K562 (cell line): Measurements from ENCODE around the gene SNX19. TPM values are rescaled to one million over a fixed set of nuclear protein-coding genes. Genes with fewer than 3 reads are reported as not detected.

Experiments
- ATAC-seq: fragments of 200-7000 bp; cut with Tn5 transposase; 3 replicates; pipeline ENCODE4 v1.9.1; 2020; ENCODE audit warnings: moderate library complexity
- BruUV-seq: library from RNA; stranded (reverse); fragments of 400-500 nt; replicated peaks from 2 replicates; lab custom pipeline; 2021; lab: Mats Ljungman, UMichigan
- CTCF ChIA-PET: fragments of 300-600 bp; formaldehyde crosslinking; extraction: SDS; loops from one replicate; lab custom pipeline; 2021; ENCODE audit warnings: low intra/inter-chr PET ratio; lab: Yijun Ruan, JAX
- POLR2A ChIA-PET: fragments of 300-600, 350-650 bp; sonication (Branson Sonifier 250); formaldehyde crosslinking; extraction: SDS; loops from one replicate; lab custom pipeline; 2021; ENCODE audit warnings: antibody characterized with exemption, inconsistent platforms; lab: Yijun Ruan, JAX
- DNase-seq, 4 experiments: peaks; one replicate each; pipeline versions ENCODE4 v3.0.0 to v3.0.0-alpha.2; 2011 to 2018; ENCODE audit warnings: low spot score in 3 of 4, mixed read lengths in 3 of 4; ENCODE audit errors: extremely low read depth in 1 of 4
- FAIRE-seq: peaks from 2 replicates; lab custom pipeline; 2011; peaks lifted over from hg19 to GRCh38; lab: Jason Lieb, UNC
- H2AFZ ChIP-seq: 2 replicates; pipeline ENCODE4 v1.6.0; 2011; ENCODE audit warnings: low read depth, low read length, control low read depth, inconsistent platforms
- H3K27ac ChIP-seq: fragments of 200-600 bp; 3 replicates; pipeline ENCODE4 v1.8.0; 2011; ENCODE audit warnings: low read depth, mild to moderate bottlenecking, control low read depth, inconsistent platforms, low read length, moderate library complexity, mixed read lengths; ENCODE audit errors: extremely low read depth
- H3K27me3 ChIP-seq, 2 experiments: fragments of 300-600 bp in 1 of 2; 2 replicates in 1 of 2; 3 replicates in 1 of 2; pipeline versions ENCODE4 v1.6.0 to v1.8.0; 2011; ENCODE audit warnings: inconsistent platforms in 2 of 2, low read length in 2 of 2, mild to moderate bottlenecking in 1 of 2, mixed read lengths in 1 of 2, moderate library complexity in 1 of 2; ENCODE audit not compliant: control insufficient read depth in 2 of 2, insufficient read depth in 2 of 2
- H3K36me3 ChIP-seq: fragments of 300-600 bp; 3 replicates; pipeline ENCODE4 v1.8.0; 2011; ENCODE audit warnings: mild to moderate bottlenecking, low read length, inconsistent platforms; ENCODE audit not compliant: control insufficient read depth, insufficient read depth
- H3K4me1 ChIP-seq, 2 experiments: fragments of 200-600 bp in 1 of 2; replicated peaks in 1 of 2; 2 replicates in 1 of 2; 3 replicates in 1 of 2; pipeline versions ENCODE4 v1.5.1 to v1.8.0; 2011; ENCODE audit warnings: inconsistent platforms in 2 of 2, low read length in 2 of 2, mild to moderate bottlenecking in 1 of 2, mixed read lengths in 1 of 2, moderate library complexity in 1 of 2; ENCODE audit not compliant: control insufficient read depth in 2 of 2, insufficient read depth in 2 of 2
- H3K4me2 ChIP-seq: 2 replicates; pipeline ENCODE4 v1.6.1; 2011; ENCODE audit warnings: low read length, control low read depth, inconsistent platforms, mixed read lengths; ENCODE audit not compliant: insufficient read depth
- H3K4me3 ChIP-seq: fragments of 200-600 bp; sonication (generic), shearing (Covaris generic); 2 replicates; pipeline ENCODE4 v1.5.1; 2016; ENCODE audit warnings: control low read depth, inconsistent platforms
- H3K79me2 ChIP-seq: fragments of 200-600 bp; 3 replicates; pipeline ENCODE4 v1.8.0; 2011; ENCODE audit warnings: low read length, inconsistent platforms; ENCODE audit not compliant: control insufficient read depth, insufficient read depth
- H3K9ac ChIP-seq, 2 experiments: 2 replicates each; pipeline versions ENCODE4 v1.6.0 to v1.6.1; 2011; ENCODE audit warnings: low read depth in 2 of 2, low read length in 2 of 2, control low read depth in 1 of 2, inconsistent platforms in 1 of 2, mild to moderate bottlenecking in 1 of 2, mixed read lengths in 1 of 2; ENCODE audit not compliant: insufficient read depth in 1 of 2
- H3K9me1 ChIP-seq: one replicate; pipeline ENCODE4 v1.6.0; 2011; ENCODE audit warnings: inconsistent platforms, mild to moderate bottlenecking, low read length, moderate library complexity; ENCODE audit not compliant: control insufficient read depth, insufficient read depth
- H3K9me3 ChIP-seq: replicated peaks from 2 replicates; pipeline ENCODE4 v1.5.1; 2011; ENCODE audit warnings: low read depth, low read length, inconsistent platforms; ENCODE audit not compliant: control insufficient read depth, insufficient read depth
- H4K20me1 ChIP-seq: replicated peaks from 2 replicates; pipeline ENCODE4 v1.6.1; 2011; ENCODE audit warnings: low read length, inconsistent platforms, mixed read lengths; ENCODE audit not compliant: control insufficient read depth, insufficient read depth
- ADNP ChIP-seq: fragments of 200-800 bp; sonication (Bioruptor generic); IDR thresholded peaks from 2 replicates; pipeline ENCODE4 v1.6.1; 2016; ENCODE audit warnings: missing genetic modification characterization, missing compliant biosample characterization
- JUN ChIP-seq, 2 experiments: sonication (generic) in 1 of 2; formaldehyde crosslinking in 1 of 2; IDR thresholded peaks; 2 replicates each; pipeline versions ENCODE4 v1.6.1 to v1.8.0; 2012 to 2022; ENCODE audit warnings: borderline replicate concordance in 2 of 2, mild to moderate bottlenecking in 2 of 2, improper control_type of control experiment in 1 of 2, low read depth in 1 of 2, low read length in 1 of 2, missing genetic modification reagents in 1 of 2
- SPI1 ChIP-seq: IDR thresholded peaks from 2 replicates; pipeline ENCODE4 v1.6.1; 2011; ENCODE audit warnings: low read depth, low read length, control low read depth, borderline replicate concordance
- TRIM24 ChIP-seq, 2 experiments: fragments of 450-650 bp; IDR thresholded peaks; 2 replicates each; pipeline ENCODE4 v1.6.1; 2016
- YBX1 ChIP-seq: fragments of 450-650 bp; IDR thresholded peaks from 2 replicates; pipeline ENCODE4 v1.7.1; 2016; ENCODE audit warnings: mild to moderate bottlenecking
- ZKSCAN1 ChIP-seq: fragments of 150-350 bp; IDR thresholded peaks from 2 replicates; pipeline ENCODE4 v1.6.1; 2016; ENCODE audit warnings: low read depth, low read length
- WGBS: fragments of 100-300 bp; shearing (Covaris generic); methylation state at CpG from one replicate; pipeline ENCODE4 v1.1.6; 2016; ENCODE audit warnings: low coverage, mixed read lengths; ENCODE audit not compliant: insufficient coverage; ENCODE audit errors: missing lambda C conversion rate; 5-methylcytosine and 5-hydroxymethylcytosine counted together
- in situ Hi-C: fragments of 300-500 bp; cut with MboI; formaldehyde crosslinking; loops from 4 replicates; pipeline ENCODE4 v1.15.0; 2018; ENCODE audit warnings: inconsistent platforms, mixed read lengths
- intact Hi-C: fragments of 100-400 bp; cut with micrococcal nuclease; formaldehyde crosslinking; loops from 2 replicates; pipeline ENCODE4 v1.14.2; 2022
- polyA plus RNA-seq, 8 experiments: library from polyadenylated mRNA; depleted of rRNA in 4 of 8; stranded (reverse) in 5 of 8; unstranded in 3 of 8; fragments of >200 nt; fragmentation: Nextera tagmentation in 2 of 8; fragmentation: Illumina TruSeq in 1 of 8; extraction: Ambion mirVana in 2 of 8; extraction: Trizol in 1 of 8; gene quantifications; 2 replicates each; pipeline versions ENCODE4 v1.2.1 to v1.2.3, GENCODE V29; 2011 to 2014; ENCODE audit warnings: inconsistent platforms in 1 of 8, missing spikeins in 1 of 8
- total RNA-seq, 7 experiments: library from RNA; depleted of rRNA in 6 of 7; stranded (reverse); fragments of >200 nt in 6 of 7; fragmentation: Illumina TruSeq in 2 of 7; extraction: Trizol in 2 of 7; gene quantifications; 2 replicates each; pipeline versions ENCODE4 v1.2.1 to v1.2.3, GENCODE V29; 2011 to 2021; ENCODE audit warnings: low replicate concordance in 1 of 7
- TF ChIP-seq, protein P1 (sequence below): IDR thresholded peaks from 2 replicates; pipeline ENCODE4 v1.6.1; 2011; ENCODE audit warnings: borderline replicate concordance, low read depth, mild to moderate bottlenecking, moderate library complexity, low read length; ENCODE audit not compliant: insufficient read depth, poor library complexity, severe bottlenecking
- TF ChIP-seq, protein P2 (sequence below): fragments of 250-450 bp; sonication (Bioruptor Pico); IDR thresholded peaks from 2 replicates; pipeline ENCODE4 v1.9.0; 2021; ENCODE audit warnings: mild to moderate bottlenecking

Gene SNX19
- total and polyA plus RNA-seq, 9 of the 15 experiments (the other 6 are each of a cell fraction or from before 2014, with no cell fraction given), result 2.2 to 31.3 (median 19.6) TPM

DNA sequence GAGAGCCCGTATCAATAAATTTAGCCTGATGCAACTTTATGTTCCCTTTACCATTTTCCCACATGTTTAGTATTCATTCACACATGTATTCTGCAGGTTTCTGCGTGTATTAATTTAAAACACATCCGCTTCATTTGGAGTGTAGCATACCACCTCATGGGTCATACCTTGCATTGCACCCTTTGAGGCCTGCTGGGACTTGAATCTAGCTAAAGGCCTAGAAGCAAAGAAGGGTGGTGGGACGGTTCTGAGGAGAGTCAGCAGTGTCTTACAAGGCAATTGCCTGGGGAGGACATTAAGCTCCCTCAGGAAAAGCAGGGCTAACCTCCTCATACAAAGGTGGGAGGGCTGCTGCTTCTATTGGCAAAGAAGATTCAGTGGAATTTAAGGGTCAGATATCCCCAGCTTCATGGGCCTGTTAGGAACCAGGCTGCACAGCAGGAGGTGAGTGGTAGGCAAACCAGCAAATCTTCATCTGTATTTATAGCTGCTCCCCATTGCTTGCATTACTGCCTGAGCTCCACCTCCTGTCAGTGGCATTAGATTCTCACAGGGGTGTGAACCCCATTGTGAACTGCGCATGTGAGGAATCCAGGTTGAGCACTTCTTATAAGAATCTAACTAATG is 15.9 kb upstream of the SNX19 start:
- in situ Hi-C loops, result no loop called here
- POLR2A ChIA-PET, result no interaction called here
- Histone ChIP-seq H4K20me1 (no peaks in the 10 kb centered on the region), H3K4me3 (no peak overlapping the region), H3K4me2 (no peak overlapping the region), H3K27ac (no peak overlapping the region), H3K36me3 (no peaks in the 10 kb centered on the region), H3K4me1 (no peaks in the 10 kb centered on the region), H2AFZ (no peak overlapping the region), H3K9me3 (no peaks in the 10 kb centered on the region), H3K9ac (no peak overlapping the region), H3K27me3 (no peaks in the 10 kb centered on the region), H3K79me2 (no peaks in the 10 kb centered on the region), H3K9me1 (no peaks in the 10 kb centered on the region)
- no peak for ATAC-seq
- BruUV-seq, result no TSS peak
- TF ChIP-seq, protein P1, sequence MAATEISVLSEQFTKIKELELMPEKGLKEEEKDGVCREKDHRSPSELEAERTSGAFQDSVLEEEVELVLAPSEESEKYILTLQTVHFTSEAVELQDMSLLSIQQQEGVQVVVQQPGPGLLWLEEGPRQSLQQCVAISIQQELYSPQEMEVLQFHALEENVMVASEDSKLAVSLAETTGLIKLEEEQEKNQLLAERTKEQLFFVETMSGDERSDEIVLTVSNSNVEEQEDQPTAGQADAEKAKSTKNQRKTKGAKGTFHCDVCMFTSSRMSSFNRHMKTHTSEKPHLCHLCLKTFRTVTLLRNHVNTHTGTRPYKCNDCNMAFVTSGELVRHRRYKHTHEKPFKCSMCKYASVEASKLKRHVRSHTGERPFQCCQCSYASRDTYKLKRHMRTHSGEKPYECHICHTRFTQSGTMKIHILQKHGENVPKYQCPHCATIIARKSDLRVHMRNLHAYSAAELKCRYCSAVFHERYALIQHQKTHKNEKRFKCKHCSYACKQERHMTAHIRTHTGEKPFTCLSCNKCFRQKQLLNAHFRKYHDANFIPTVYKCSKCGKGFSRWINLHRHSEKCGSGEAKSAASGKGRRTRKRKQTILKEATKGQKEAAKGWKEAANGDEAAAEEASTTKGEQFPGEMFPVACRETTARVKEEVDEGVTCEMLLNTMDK, result no peak
- TF ChIP-seq YBX1, result no peak
- no peak for TF ChIP-seq TRIM24 (IDR thresholded peaks at IDR 0.05)
- no peak for TF ChIP-seq SPI1
- no peak for TF ChIP-seq ZKSCAN1
- TF ChIP-seq, protein P2, sequence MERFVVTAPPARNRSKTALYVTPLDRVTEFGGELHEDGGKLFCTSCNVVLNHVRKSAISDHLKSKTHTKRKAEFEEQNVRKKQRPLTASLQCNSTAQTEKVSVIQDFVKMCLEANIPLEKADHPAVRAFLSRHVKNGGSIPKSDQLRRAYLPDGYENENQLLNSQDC (CRISPR knock-in tag), result no peak
- TF ChIP-seq ADNP (tag), result no peak
- TF ChIP-seq JUN (IDR thresholded peaks at IDR 0.05; ENCODE audit: borderline replicate concordance, low read depth, low read length), result no peak
- TF ChIP-seq JUN (CRISPR knock-in tag; IDR thresholded peaks at IDR 0.05; ENCODE audit: borderline replicate concordance), result no peak
- no peak for DNase-seq
- CTCF ChIA-PET, result no interaction called here
- 3% methylated on average over 5 of the region's 5 CpGs for WGBS
- intact Hi-C loops, result no loop called here
- FAIRE-seq, result no peak
